K562 (cell line): ENCODE measurements around the gene GMPR2. TPM values are rescaled to one million over a fixed set of nuclear protein-coding genes. Genes with fewer than 3 reads are reported as not detected.
A peak's percentile ranks its signal among the peaks of the same experiment; 100 is the strongest.

Experiments
- ATAC-seq: fragments of 200-7000 bp; cut with Tn5 transposase; 3 replicates; pipeline ENCODE4 v1.9.1; 2020; ENCODE audit warnings: moderate library complexity
- BruUV-seq: library from RNA; stranded (reverse); fragments of 400-500 nt; replicated peaks from 2 replicates; lab custom pipeline; 2021; lab: Mats Ljungman, UMichigan
- CTCF ChIA-PET: fragments of 300-600 bp; formaldehyde crosslinking; extraction: SDS; loops from one replicate; lab custom pipeline; 2021; ENCODE audit warnings: low intra/inter-chr PET ratio; lab: Yijun Ruan, JAX
- POLR2A ChIA-PET: fragments of 300-600, 350-650 bp; sonication (Branson Sonifier 250); formaldehyde crosslinking; extraction: SDS; loops from one replicate; lab custom pipeline; 2021; ENCODE audit warnings: antibody characterized with exemption, inconsistent platforms; lab: Yijun Ruan, JAX
- DNase-seq, 4 experiments: peaks; one replicate each; pipeline versions ENCODE4 v3.0.0 to v3.0.0-alpha.2; 2011 to 2018; ENCODE audit warnings: low spot score in 3 of 4, mixed read lengths in 3 of 4; ENCODE audit errors: extremely low read depth in 1 of 4
- FAIRE-seq: peaks from 2 replicates; lab custom pipeline; 2011; peaks lifted over from hg19 to GRCh38; lab: Jason Lieb, UNC
- H2AFZ ChIP-seq: 2 replicates; pipeline ENCODE4 v1.6.0; 2011; ENCODE audit warnings: low read depth, low read length, control low read depth, inconsistent platforms
- H3K27ac ChIP-seq: fragments of 200-600 bp; 3 replicates; pipeline ENCODE4 v1.8.0; 2011; ENCODE audit warnings: low read depth, mild to moderate bottlenecking, control low read depth, inconsistent platforms, low read length, moderate library complexity, mixed read lengths; ENCODE audit errors: extremely low read depth
- H3K27me3 ChIP-seq, 2 experiments: fragments of 300-600 bp in 1 of 2; 2 replicates in 1 of 2; 3 replicates in 1 of 2; pipeline versions ENCODE4 v1.6.0 to v1.8.0; 2011; ENCODE audit warnings: inconsistent platforms in 2 of 2, low read length in 2 of 2, mild to moderate bottlenecking in 1 of 2, mixed read lengths in 1 of 2, moderate library complexity in 1 of 2; ENCODE audit not compliant: control insufficient read depth in 2 of 2, insufficient read depth in 2 of 2
- H3K36me3 ChIP-seq: fragments of 300-600 bp; 3 replicates; pipeline ENCODE4 v1.8.0; 2011; ENCODE audit warnings: mild to moderate bottlenecking, low read length, inconsistent platforms; ENCODE audit not compliant: control insufficient read depth, insufficient read depth
- H3K4me1 ChIP-seq, 2 experiments: fragments of 200-600 bp in 1 of 2; replicated peaks in 1 of 2; 2 replicates in 1 of 2; 3 replicates in 1 of 2; pipeline versions ENCODE4 v1.5.1 to v1.8.0; 2011; ENCODE audit warnings: inconsistent platforms in 2 of 2, low read length in 2 of 2, mild to moderate bottlenecking in 1 of 2, mixed read lengths in 1 of 2, moderate library complexity in 1 of 2; ENCODE audit not compliant: control insufficient read depth in 2 of 2, insufficient read depth in 2 of 2
- H3K4me2 ChIP-seq: 2 replicates; pipeline ENCODE4 v1.6.1; 2011; ENCODE audit warnings: low read length, control low read depth, inconsistent platforms, mixed read lengths; ENCODE audit not compliant: insufficient read depth
- H3K4me3 ChIP-seq: fragments of 200-600 bp; sonication (generic), shearing (Covaris generic); 2 replicates; pipeline ENCODE4 v1.5.1; 2016; ENCODE audit warnings: control low read depth, inconsistent platforms
- H3K79me2 ChIP-seq: fragments of 200-600 bp; 3 replicates; pipeline ENCODE4 v1.8.0; 2011; ENCODE audit warnings: low read length, inconsistent platforms; ENCODE audit not compliant: control insufficient read depth, insufficient read depth
- H3K9ac ChIP-seq, 2 experiments: 2 replicates each; pipeline versions ENCODE4 v1.6.0 to v1.6.1; 2011; ENCODE audit warnings: low read depth in 2 of 2, low read length in 2 of 2, control low read depth in 1 of 2, inconsistent platforms in 1 of 2, mild to moderate bottlenecking in 1 of 2, mixed read lengths in 1 of 2; ENCODE audit not compliant: insufficient read depth in 1 of 2
- H3K9me1 ChIP-seq: one replicate; pipeline ENCODE4 v1.6.0; 2011; ENCODE audit warnings: inconsistent platforms, mild to moderate bottlenecking, low read length, moderate library complexity; ENCODE audit not compliant: control insufficient read depth, insufficient read depth
- H3K9me3 ChIP-seq: replicated peaks from 2 replicates; pipeline ENCODE4 v1.5.1; 2011; ENCODE audit warnings: low read depth, low read length, inconsistent platforms; ENCODE audit not compliant: control insufficient read depth, insufficient read depth
- H4K20me1 ChIP-seq: replicated peaks from 2 replicates; pipeline ENCODE4 v1.6.1; 2011; ENCODE audit warnings: low read length, inconsistent platforms, mixed read lengths; ENCODE audit not compliant: control insufficient read depth, insufficient read depth
- C11orf30 ChIP-seq: fragments of 450-650 bp; IDR thresholded peaks from 2 replicates; pipeline ENCODE4 v1.6.1; 2016; ENCODE audit warnings: low read depth, mild to moderate bottlenecking
- EHMT2 ChIP-seq: fragments of 450-650 bp; IDR thresholded peaks from 2 replicates; pipeline ENCODE4 v1.6.1; 2018; ENCODE audit warnings: antibody characterized with exemption
- KAT2B ChIP-seq: IDR thresholded peaks from one replicate; pipeline ENCODE4 v1.6.1; 2012; ENCODE audit warnings: low read depth, mild to moderate bottlenecking, control low read depth, inconsistent platforms, low read length, moderate library complexity
- KDM5B ChIP-seq: fragments of 200-600 bp; sonication (generic); IDR thresholded peaks from 2 replicates; pipeline ENCODE4 v1.6.1; 2012; ENCODE audit warnings: low read depth, mild to moderate bottlenecking, moderate library complexity, low read length, control low read depth, inconsistent platforms; ENCODE audit not compliant: insufficient replicate concordance
- NBN ChIP-seq: fragments of 450-650 bp; IDR thresholded peaks from 2 replicates; pipeline ENCODE4 v1.6.1; 2016; ENCODE audit warnings: low read depth, mild to moderate bottlenecking
- NCOA2 ChIP-seq, 2 experiments: fragments of 450-650 bp; IDR thresholded peaks; 2 replicates each; pipeline ENCODE4 v1.6.1; 2018; ENCODE audit warnings: mild to moderate bottlenecking in 2 of 2, moderate library complexity in 1 of 2; ENCODE audit not compliant: partially characterized antibody in 2 of 2
- NR1H2 ChIP-seq: sonication (generic); formaldehyde crosslinking; IDR thresholded peaks from 2 replicates; pipeline ENCODE4 v1.4.0; 2020; ENCODE audit warnings: mild to moderate bottlenecking, missing genetic modification reagents
- PHB2 ChIP-seq: fragments of 450-650 bp; IDR thresholded peaks from 2 replicates; pipeline ENCODE4 v1.6.1; 2017; ENCODE audit warnings: low read depth
- RCOR1 ChIP-seq, 2 experiments: IDR thresholded peaks; 2 replicates each; pipeline ENCODE4 v1.6.1; 2012; ENCODE audit warnings: low read depth in 2 of 2, low read length in 2 of 2, borderline replicate concordance in 1 of 2, improper control_type of control experiment in 1 of 2
- SMARCA5 ChIP-seq: fragments of 450-650 bp; IDR thresholded peaks from 2 replicates; pipeline ENCODE4 v1.6.1; 2016
- TCF7 ChIP-seq: sonication (generic); IDR thresholded peaks from 2 replicates; pipeline ENCODE4 v1.6.1; 2016; ENCODE audit warnings: antibody characterized with exemption, borderline replicate concordance
- TEAD4 ChIP-seq, 2 experiments: sonication (generic) in 1 of 2; formaldehyde crosslinking in 1 of 2; IDR thresholded peaks; 2 replicates each; pipeline versions ENCODE4 v1.6.1 to v1.8.0; 2012 to 2022; ENCODE audit warnings: borderline replicate concordance in 1 of 2, inconsistent platforms in 1 of 2, low read length in 1 of 2, mild to moderate bottlenecking in 1 of 2, missing genetic modification reagents in 1 of 2
- ZEB2 ChIP-seq: fragments of 450-650 bp; IDR thresholded peaks from 2 replicates; pipeline ENCODE4 v1.6.1; 2016
- ZFX ChIP-seq: sonication (generic); formaldehyde crosslinking; IDR thresholded peaks from 2 replicates; pipeline ENCODE4 v1.8.0; 2022; ENCODE audit warnings: mild to moderate bottlenecking, missing genetic modification reagents, moderate library complexity
- ZNF253 ChIP-seq: fragments of 250-450 bp; sonication (Bioruptor Pico); conservative IDR thresholded peaks from 2 replicates; pipeline ENCODE4 v1.6.1; 2021; ENCODE audit warnings: mild to moderate bottlenecking
- ZNF263 ChIP-seq: sonication (generic); formaldehyde crosslinking; IDR thresholded peaks from 2 replicates; pipeline ENCODE4 v1.8.0; 2022; ENCODE audit warnings: mild to moderate bottlenecking, missing genetic modification reagents, borderline replicate concordance
- ZNF695 ChIP-seq: fragments of 450-650 bp; formaldehyde crosslinking; IDR thresholded peaks from 2 replicates; pipeline ENCODE4 v1.4.0; 2020; ENCODE audit warnings: mild to moderate bottlenecking, moderate library complexity
- WGBS: fragments of 100-300 bp; shearing (Covaris generic); methylation state at CpG from one replicate; pipeline ENCODE4 v1.1.6; 2016; ENCODE audit warnings: low coverage, mixed read lengths; ENCODE audit not compliant: insufficient coverage; ENCODE audit errors: missing lambda C conversion rate; 5-methylcytosine and 5-hydroxymethylcytosine counted together
- in situ Hi-C: fragments of 300-500 bp; cut with MboI; formaldehyde crosslinking; loops from 4 replicates; pipeline ENCODE4 v1.15.0; 2018; ENCODE audit warnings: inconsistent platforms, mixed read lengths
- intact Hi-C: fragments of 100-400 bp; cut with micrococcal nuclease; formaldehyde crosslinking; loops from 2 replicates; pipeline ENCODE4 v1.14.2; 2022
- polyA plus RNA-seq, 8 experiments: library from polyadenylated mRNA; depleted of rRNA in 4 of 8; stranded (reverse) in 5 of 8; unstranded in 3 of 8; fragments of >200 nt; fragmentation: Nextera tagmentation in 2 of 8; fragmentation: Illumina TruSeq in 1 of 8; extraction: Ambion mirVana in 2 of 8; extraction: Trizol in 1 of 8; gene quantifications; 2 replicates each; pipeline versions ENCODE4 v1.2.1 to v1.2.3, GENCODE V29; 2011 to 2014; ENCODE audit warnings: inconsistent platforms in 1 of 8, missing spikeins in 1 of 8
- total RNA-seq, 7 experiments: library from RNA; depleted of rRNA in 6 of 7; stranded (reverse); fragments of >200 nt in 6 of 7; fragmentation: Illumina TruSeq in 2 of 7; extraction: Trizol in 2 of 7; gene quantifications; 2 replicates each; pipeline versions ENCODE4 v1.2.1 to v1.2.3, GENCODE V29; 2011 to 2021; ENCODE audit warnings: low replicate concordance in 1 of 7
- TF ChIP-seq, protein P1 (sequence below): fragments of 250-450 bp; sonication (Bioruptor Pico); IDR thresholded peaks from 2 replicates; pipeline ENCODE4 v1.8.0; 2021; ENCODE audit warnings: moderate library complexity, mild to moderate bottlenecking, inconsistent platforms

Gene GMPR2
- total and polyA plus RNA-seq, 9 of the 15 experiments (the other 6 are each of a cell fraction or from before 2014, with no cell fraction given) = 26.4 to 67.4 (median 36.3) TPM

DNA sequence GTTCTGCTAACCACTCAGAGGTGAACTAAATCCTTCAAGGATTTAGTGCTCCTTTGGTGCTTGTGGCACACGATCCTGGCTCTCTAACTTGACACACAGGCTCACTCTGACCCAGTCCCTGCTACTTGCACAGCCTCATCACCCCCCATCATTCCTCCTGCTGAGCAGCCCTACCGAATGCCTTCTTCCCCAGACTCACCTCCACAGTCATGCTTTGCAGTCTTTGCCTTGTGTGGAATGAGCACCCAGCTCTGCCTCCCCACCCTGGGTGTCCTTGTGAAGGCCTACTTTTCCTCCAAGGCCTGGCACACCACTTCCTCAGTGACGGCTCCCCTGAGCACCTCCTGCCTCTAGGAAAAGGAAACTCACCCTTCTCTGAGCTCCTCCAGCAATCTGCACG, 17.6 kb downstream of the GMPR2 start:
- Histone ChIP-seq H3K9ac (peak overlapping the region in 1 of 2 experiments; percentile 81; a peak in 1 of 4 replicates), H3K9me3 (no peaks in the 10 kb centered on the region), H3K27ac (no peak overlapping the region), H3K36me3 (no peaks in the 10 kb centered on the region; the same call in 1 of the 3 replicates)
- no peak; the same call in 2 of the 3 replicates for ATAC-seq
- intact Hi-C loops = no loop called here
- no peak for TF ChIP-seq NCOA2 (IDR thresholded peaks at IDR 0.05; ENCODE audit: partially characterized antibody in 2 of 2)
- TF ChIP-seq ZNF253 (CRISPR knock-in tag) = no peak
- TF ChIP-seq, all 486 proteins: peak for 0
- ChIA-PET POLR2A (interaction anchor here (0.7 kb wide), 1 partner anchor 12 kb away, joined by 4 read pairs; the partner anchor contains the start of gene TGM1), CTCF (interaction anchor here (0.7 kb wide), 1 partner anchor 57 kb away, joined by 6 read pairs; no protein-coding TSS in a partner anchor)
- WGBS = 44% methylated on average over 3 of the region's 4 CpGs
- Histone ChIP-seq H2AFZ (no peak overlapping the region), H3K4me1 (peaks cover 4 to 10% of the 10 kb centered on the region in 2 experiments; a peak in 4 of 5 replicates), H3K9me1 (no peaks in the 10 kb centered on the region), H3K4me3 (no peak overlapping the region), H3K27me3 (no peaks in the 10 kb centered on the region), H3K4me2 (no peak overlapping the region), H4K20me1 (no peaks in the 10 kb centered on the region), H3K79me2 (no peaks in the 10 kb centered on the region)
- in situ Hi-C loops = no loop called here
- BruUV-seq = no TSS peak
- FAIRE-seq (no peak), DNase-seq (no peak)

DNA sequence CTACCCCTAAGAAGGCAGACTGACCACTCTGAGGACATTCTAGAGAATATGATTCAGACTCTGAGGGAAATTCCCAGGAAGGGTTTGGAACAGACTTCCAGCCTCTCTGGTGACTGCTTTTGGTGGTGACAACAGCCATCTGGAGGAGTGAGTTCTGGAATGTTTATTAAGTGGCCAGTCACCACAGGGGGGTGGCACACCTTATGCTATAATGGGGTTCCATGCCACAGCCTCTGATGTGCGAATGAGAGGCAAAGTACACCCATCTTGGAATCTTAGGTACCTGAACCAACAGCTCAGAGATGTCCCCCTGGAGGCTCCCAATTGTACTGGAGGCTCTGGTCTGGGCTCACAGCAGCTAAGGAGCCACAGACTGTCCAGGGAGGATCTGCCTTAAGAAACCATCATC, 19.2 kb downstream of the GMPR2 start:
- POLR2A ChIA-PET = interaction anchor here (2.0 kb wide), 1 partner anchor 9 kb away, joined by 10 read pairs; the partner anchor contains the start of gene TINF2
- no peak for TF ChIP-seq KDM5B
- TF ChIP-seq, protein P1, sequence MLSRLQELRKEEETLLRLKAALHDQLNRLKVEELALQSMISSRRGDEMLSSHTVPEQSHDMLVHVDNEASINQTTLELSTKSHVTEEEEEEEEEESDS = no peak
- TF ChIP-seq NR1H2 = no peak
- TF ChIP-seq TCF7 = no peak
- no peak for TF ChIP-seq NBN
- no peak for TF ChIP-seq ZNF263 (CRISPR knock-in tag)
- no peak for TF ChIP-seq ZFX (CRISPR knock-in tag)
- TF ChIP-seq EHMT2 = no peak
- TF ChIP-seq SMARCA5 = no peak
- TF ChIP-seq TEAD4 (IDR thresholded peaks at IDR 0.05; ENCODE audit: low read length) = no peak
- TF ChIP-seq TEAD4 (CRISPR knock-in tag; IDR thresholded peaks at IDR 0.05; ENCODE audit: borderline replicate concordance) = no peak
- TF ChIP-seq C11orf30 = no peak
- TF ChIP-seq PHB2 = no peak
- no peak for TF ChIP-seq ZNF695
- no peak for TF ChIP-seq ZEB2
- no peak for TF ChIP-seq KAT2B
- TF ChIP-seq RCOR1 (IDR thresholded peaks at IDR 0.05; ENCODE audit: borderline replicate concordance in 1 of 2, low read depth in 2 of 2, low read length in 2 of 2) = no peak

More for the DNA sequence above, 19.2 kb downstream of the GMPR2 start:
- Histone ChIP-seq H3K4me3 (no peak overlapping the region), H3K9ac (no peak overlapping the region), H3K9me1 (no peaks in the 10 kb centered on the region), H3K27me3 (no peaks in the 10 kb centered on the region), H3K4me1 (peaks cover 15 to 24% of the 10 kb centered on the region in 2 experiments; a peak in 4 of 5 replicates), H3K9me3 (no peaks in the 10 kb centered on the region), H3K36me3 (no peaks in the 10 kb centered on the region; the same call in 1 of the 3 replicates), H3K27ac (no peak overlapping the region), H4K20me1 (no peaks in the 10 kb centered on the region), H3K4me2 (no peak overlapping the region), H3K79me2 (no peaks in the 10 kb centered on the region), H2AFZ (no peak overlapping the region)
- intact Hi-C loops (no loop called here), in situ Hi-C loops (no loop called here)
- ATAC-seq = no peak
- no peak for DNase-seq
- no TSS peak for BruUV-seq
- FAIRE-seq = no peak
- 85% methylated on average over 1 of the region's 1 CpG for WGBS
- CTCF ChIA-PET = no interaction called here
